H1 (cell line): ENCODE results near the gene CD248. TPM values are rescaled to one million over a fixed set of nuclear protein-coding genes. Genes with fewer than 3 reads are reported as not detected.

Experiments
- CTCF ChIA-PET: fragments of 300-600 bp; sonication (Branson Sonifier 250); formaldehyde crosslinking; loops from one replicate; lab custom pipeline; 2021; ENCODE audit not compliant: partially characterized antibody; lab: Charles Lee
- POLR2A ChIA-PET: fragments of 300-600 bp; sonication (Branson Sonifier 250); formaldehyde crosslinking; loops from one replicate; lab custom pipeline; 2021; ENCODE audit warnings: inconsistent platforms; ENCODE audit not compliant: partially characterized antibody; lab: Charles Lee
- DNase-seq, 2 experiments: peaks; one replicate each; pipeline versions ENCODE4 v3.0.0 to v3.0.0-alpha.2; 2010 to 2022; ENCODE audit warnings: low spot score in 2 of 2, low read depth in 1 of 2, mixed read lengths in 1 of 2
- FAIRE-seq: peaks from 2 replicates; lab custom pipeline; 2011; peaks lifted over from hg19 to GRCh38; lab: Jason Lieb, UNC
- H2AFZ ChIP-seq: 2 replicates; pipeline ENCODE4 v1.8.1; 2012; ENCODE audit warnings: low read length, inconsistent platforms
- H2AK5ac ChIP-seq: 2 replicates; pipeline ENCODE4 v1.6.1; 2013; ENCODE audit warnings: low read depth, low read length
- H2BK120ac ChIP-seq: replicated peaks from 2 replicates; pipeline ENCODE3; 2013; ENCODE audit warnings: low read depth, low read length, inconsistent platforms
- H2BK12ac ChIP-seq: 2 replicates; pipeline ENCODE4 v1.6.1; 2013; ENCODE audit warnings: low read depth, low read length
- H2BK15ac ChIP-seq: 2 replicates; pipeline ENCODE4 v1.6.1; 2013; ENCODE audit warnings: low read length
- H2BK20ac ChIP-seq: 2 replicates; pipeline ENCODE4 v1.6.1; 2013; ENCODE audit warnings: low read length
- H2BK5ac ChIP-seq: 2 replicates; pipeline ENCODE4 v1.6.1; 2013; ENCODE audit warnings: low read depth, low read length
- H3K14ac ChIP-seq: 2 replicates; pipeline ENCODE4 v1.6.1; 2013; ENCODE audit warnings: inconsistent platforms; ENCODE audit not compliant: insufficient read length
- H3K18ac ChIP-seq: 2 replicates; pipeline ENCODE4 v1.6.1; 2013; ENCODE audit warnings: low read length; ENCODE audit errors: extremely low read depth
- H3K23ac ChIP-seq: 2 replicates; pipeline ENCODE4 v1.6.1; 2013; ENCODE audit warnings: inconsistent platforms; ENCODE audit not compliant: insufficient read length
- H3K23me2 ChIP-seq: 2 replicates; pipeline ENCODE4 v1.6.1; 2013; ENCODE audit warnings: low read depth, low read length
- H3K27ac ChIP-seq: 2 replicates; pipeline ENCODE4 v1.6.1; 2011; ENCODE audit warnings: low read depth, low read length, inconsistent platforms
- H3K27me3 ChIP-seq, 4 experiments: replicated peaks in 1 of 4; 1 replicate in 1 of 4; 2 replicates in 3 of 4; pipeline versions ENCODE4 v1.6.1 to v1.8.1; 2011 to 2013; ENCODE audit warnings: low read length in 3 of 4, mild to moderate bottlenecking in 3 of 4, inconsistent platforms in 2 of 4, mixed read lengths in 2 of 4, moderate library complexity in 1 of 4; ENCODE audit not compliant: control insufficient read depth in 3 of 4, insufficient read depth in 3 of 4; ENCODE audit errors: extremely low read depth in 1 of 4
- H3K36me3 ChIP-seq, 4 experiments: 2 replicates each; pipeline versions ENCODE4 v1.6.1 to v1.8.1; 2011 to 2013; ENCODE audit warnings: mild to moderate bottlenecking in 4 of 4, low read length in 3 of 4, moderate library complexity in 2 of 4, control low read depth in 1 of 4, inconsistent platforms in 1 of 4; ENCODE audit not compliant: insufficient read depth in 4 of 4, control insufficient read depth in 2 of 4
- H3K4ac ChIP-seq: replicated peaks from 2 replicates; pipeline ENCODE3; 2013; ENCODE audit warnings: low read length, low read depth, mixed read lengths, inconsistent platforms; ENCODE audit not compliant: insufficient read length
- H3K4me1 ChIP-seq, 4 experiments: replicated peaks in 1 of 4; 1 replicate in 1 of 4; 2 replicates in 3 of 4; pipeline versions ENCODE4 v1.6.1 to v1.8.1; 2011 to 2013; ENCODE audit warnings: low read length in 3 of 4, inconsistent platforms in 2 of 4, mixed read lengths in 1 of 4; ENCODE audit not compliant: insufficient read depth in 4 of 4, control insufficient read depth in 3 of 4
- H3K4me2 ChIP-seq, 2 experiments: 2 replicates each; pipeline versions ENCODE4 v1.6.1 to v1.8.1; 2011 to 2013; ENCODE audit warnings: low read depth in 2 of 2, low read length in 2 of 2, control low read depth in 1 of 2, inconsistent platforms in 1 of 2, mild to moderate bottlenecking in 1 of 2; ENCODE audit not compliant: insufficient read depth in 1 of 2
- H3K4me3 ChIP-seq, 4 experiments: fragments of 200-600, 300-600 bp in 1 of 4; sonication (generic), shearing (Covaris generic), sonication (Bioruptor Twin) in 1 of 4; 2 replicates each; pipeline versions ENCODE4 v1.5.1 to v1.8.1; 2011 to 2016; ENCODE audit warnings: low read length in 4 of 4, low read depth in 3 of 4, control low read depth in 2 of 4, inconsistent platforms in 2 of 4, mild to moderate bottlenecking in 2 of 4, mixed read lengths in 1 of 4, moderate library complexity in 1 of 4; ENCODE audit not compliant: insufficient read depth in 2 of 4; ENCODE audit errors: extremely low read depth in 1 of 4
- H3K56ac ChIP-seq: replicated peaks from 2 replicates; pipeline ENCODE3; 2013; ENCODE audit warnings: low read depth, mild to moderate bottlenecking, mixed read lengths, low read length, inconsistent platforms; ENCODE audit not compliant: insufficient read length
- H3K79me1 ChIP-seq: 2 replicates; pipeline ENCODE4 v1.6.1; 2013; ENCODE audit warnings: low read depth, low read length, control low read depth
- H3K79me2 ChIP-seq, 2 experiments: 2 replicates each; pipeline versions ENCODE4 v1.6.1 to v1.8.1; 2012 to 2013; ENCODE audit warnings: low read length in 2 of 2, mild to moderate bottlenecking in 2 of 2, inconsistent platforms in 1 of 2; ENCODE audit not compliant: insufficient read depth in 2 of 2, control insufficient read depth in 1 of 2
- H3K9ac ChIP-seq, 4 experiments: replicated peaks in 1 of 4; 1 replicate in 1 of 4; 2 replicates in 3 of 4; pipeline versions ENCODE4 v1.6.1 to v1.8.1; 2011 to 2013; ENCODE audit warnings: low read depth in 3 of 4, low read length in 3 of 4, control low read depth in 2 of 4, mild to moderate bottlenecking in 2 of 4, moderate library complexity in 2 of 4, inconsistent platforms in 1 of 4; ENCODE audit errors: extremely low read depth in 1 of 4
- H3K9me3 ChIP-seq, 2 experiments: 2 replicates each; pipeline versions ENCODE4 v1.6.1 to v1.8.1; 2012 to 2013; ENCODE audit warnings: mild to moderate bottlenecking in 2 of 2, moderate library complexity in 2 of 2, control low read depth in 1 of 2, inconsistent platforms in 1 of 2, low read depth in 1 of 2, low read length in 1 of 2, mixed read lengths in 1 of 2; ENCODE audit not compliant: insufficient read depth in 2 of 2
- H4K20me1 ChIP-seq, 2 experiments: replicated peaks in 1 of 2; 2 replicates each; pipeline versions ENCODE3 to v1.8.1; 2011 to 2013; ENCODE audit warnings: inconsistent platforms in 2 of 2, low read length in 2 of 2, mild to moderate bottlenecking in 1 of 2; ENCODE audit not compliant: insufficient read depth in 2 of 2, control insufficient read depth in 1 of 2
- H4K5ac ChIP-seq: 2 replicates; pipeline ENCODE4 v1.6.1; 2013; ENCODE audit warnings: low read length, low read depth, mixed read lengths, inconsistent platforms; ENCODE audit not compliant: insufficient read length
- H4K8ac ChIP-seq: 2 replicates; pipeline ENCODE4 v1.8.0; 2013; ENCODE audit warnings: mild to moderate bottlenecking, moderate library complexity, low read length, inconsistent platforms; ENCODE audit not compliant: insufficient read depth; ENCODE audit errors: extremely low read depth
- H4K91ac ChIP-seq: replicated peaks from 2 replicates; pipeline ENCODE3; 2013; ENCODE audit warnings: low read length, mixed read lengths, inconsistent platforms; ENCODE audit not compliant: insufficient read length
- RFX5 ChIP-seq: IDR thresholded peaks from 2 replicates; pipeline ENCODE4 v1.6.1; 2011; ENCODE audit warnings: low read depth, low read length, improper control_type of control experiment, borderline replicate concordance
- SP1 ChIP-seq: IDR thresholded peaks from 2 replicates; pipeline ENCODE4 v1.6.1; 2011; ENCODE audit warnings: low read depth, low read length
- WGBS, 2 experiments: shearing (Covaris generic) in 1 of 2; methylation state at CpG; one replicate each; pipeline versions ENCODE4 v1.1.6 to v1.1.7; 2013 to 2015; ENCODE audit warnings: low lambda C conversion rate in 2 of 2, mixed read lengths in 2 of 2, inconsistent platforms in 1 of 2, low coverage in 1 of 2, missing lambda C conversion rate in 1 of 2; ENCODE audit not compliant: insufficient replicate concordance in 2 of 2, insufficient coverage in 1 of 2, insufficient read length in 1 of 2; ENCODE audit errors: extremely low coverage in 1 of 2, missing lambda C conversion rate in 1 of 2; 5-methylcytosine and 5-hydroxymethylcytosine counted together
- polyA plus RNA-seq, 7 experiments: library from polyadenylated mRNA; depleted of rRNA in 3 of 7; stranded (reverse) in 5 of 7; unstranded in 2 of 7; fragments of >200 nt in 5 of 7; fragments of 200-250 nt in 2 of 7; gene quantifications; 1 replicate in 5 of 7; 2 replicates in 1 of 7; 4 replicates in 1 of 7; pipeline versions ENCODE4 v1.2.1 to v1.2.3, GENCODE V29; 2011 to 2013; ENCODE audit warnings: missing spikeins in 2 of 7, mixed read lengths in 2 of 7
- total RNA-seq: library from RNA; stranded (reverse); fragmentation: NEBNext Ultra II Directional; extraction: Animal tissue kit (Norgen Biotek cat#: 25700); gene quantifications from 2 replicates; pipeline ENCODE4 v1.2.1, GENCODE V29; 2021

The CD248 gene
- total and polyA plus RNA-seq, 2 of the 8 experiments (the other 6 are each of a cell fraction or from before 2014, with no cell fraction given): 2.7 to 3.9 TPM

GRCh38 chr11:66313321-66314185, 3.3 kb downstream of the CD248 start:
- H3K18ac ChIP-seq: peak overlapping the region; percentile 83
- peak overlapping the region; percentile 65 for H3K56ac ChIP-seq
- ChIA-PET POLR2A (interaction anchor here (1.0 to 4.1 kb wide), 17 partner anchors 8 to 57 kb away, joined by 3 to 25 read pairs (median 7); partner anchors contain the start of genes BRMS1, RIN1, TMEM151A and YIF1A), CTCF (interaction anchor here (0.8 to 11.7 kb wide), 24 partner anchors 9 to 169 kb away, joined by 3 to 242 read pairs (median 5); partner anchors contain the start of genes B4GAT1, RAB1B, RIN1 and SLC29A2)
- peaks cover 0 to 3% (median 0%) of the 10 kb centered on the region in 4 experiments; a peak in 2 of 7 replicates for H3K27me3 ChIP-seq
- H3K4ac ChIP-seq: peak overlapping the region; percentile 96
- H2BK15ac ChIP-seq: peak overlapping the region; percentile 46; the same call in 1 of the 2 replicates
- peak overlapping the region; percentile 48 to 88 for H3K4me2 ChIP-seq
- H3K9me3 ChIP-seq: no peaks in the 10 kb centered on the region
- peak overlapping the region; percentile 38 for H2BK120ac ChIP-seq
- peak overlapping the region; percentile 39 to 70 (median 54) for H3K4me3 ChIP-seq
- no peaks in the 10 kb centered on the region for H4K20me1 ChIP-seq
- peak overlapping the region; percentile 84 for H4K5ac ChIP-seq
- 0 out of 2 replicates have a peak overlapping the region, but pooled peaks have one; percentile 22 for H3K27ac ChIP-seq
- H3K79me2 ChIP-seq: no peaks in the 10 kb centered on the region
- 48% methylated on average over 18 of the region's 38 CpGs; no CpG with 5 or more reads in 1 of the 2 experiments for WGBS, 2 experiments
- H2BK12ac ChIP-seq: peak overlapping the region; percentile 71; the same call in 1 of the 2 replicates
- H3K4me1 ChIP-seq: peaks cover 12 to 32% (median 22%) of the 10 kb centered on the region in 4 experiments
- peaks cover 8% of the 10 kb centered on the region for H3K23me2 ChIP-seq
- no peaks in the 10 kb centered on the region for H3K36me3 ChIP-seq
- FAIRE-seq (no peak), DNase-seq (no peak)
- H2AK5ac ChIP-seq: no peak overlapping the region
- peak overlapping the region; percentile 90; the same call in 1 of the 2 replicates for H2BK5ac ChIP-seq
- peak overlapping the region; percentile 88 for H4K91ac ChIP-seq
- H4K8ac ChIP-seq: peak overlapping the region; percentile 87
- H2BK20ac ChIP-seq: peak overlapping the region; percentile 48; the same call in 1 of the 2 replicates
- peak overlapping the region; percentile 65; the same call in 1 of the 2 replicates for H2AFZ ChIP-seq
- no peak overlapping the region for H3K23ac ChIP-seq
- no peaks in the 10 kb centered on the region for H3K79me1 ChIP-seq
- H3K9ac ChIP-seq: peak overlapping the region in 3 of 4 experiments; percentile 29 to 68 (median 62); a peak in 5 of 7 replicates
- no peak overlapping the region for H3K14ac ChIP-seq
- TF ChIP-seq SP1 (no peak), RFX5 (no peak)
